ENCODE results near the gene RGL3.
"Not testable (repeated sequence)": the region's sequence is repeated elsewhere in the genome, so short reads cannot be mapped to it uniquely, and the experiment has no call there.

The RGL3 gene

GRCh38 chr19:11434703-11435056 is 15.6 kb upstream of the RGL3 start:
- no peaks in the 10 kb centered on the region for H3K36me3 ChIP-seq (ENCODE audit: control insufficient read depth, insufficient read depth, low read length)
- H3K4me2 ChIP-seq (ENCODE audit: low read length): peak overlapping the region; percentile 57
- H3K79me2 ChIP-seq: peaks cover 23% of the 10 kb centered on the region
- peak overlapping the region; percentile 100 for H2AFZ ChIP-seq
- no peaks in the 10 kb centered on the region for H3K9me3 ChIP-seq (ENCODE audit: control insufficient read depth, low read length)
- H3K9ac ChIP-seq: no peak overlapping the region
- peak overlapping the region; percentile 51 for H3K4me3 ChIP-seq (ENCODE audit: low read depth, low read length)
- TF ChIP-seq CTCF (IDR thresholded peaks at IDR 0.05): no peak
- no peaks in the 10 kb centered on the region for H3K27me3 ChIP-seq (ENCODE audit: control insufficient read depth, insufficient read depth, low read length)
- H3K4me1 ChIP-seq: peaks cover 11% of the 10 kb centered on the region
- H3K27ac ChIP-seq: peak overlapping the region; percentile 96

DNA sequence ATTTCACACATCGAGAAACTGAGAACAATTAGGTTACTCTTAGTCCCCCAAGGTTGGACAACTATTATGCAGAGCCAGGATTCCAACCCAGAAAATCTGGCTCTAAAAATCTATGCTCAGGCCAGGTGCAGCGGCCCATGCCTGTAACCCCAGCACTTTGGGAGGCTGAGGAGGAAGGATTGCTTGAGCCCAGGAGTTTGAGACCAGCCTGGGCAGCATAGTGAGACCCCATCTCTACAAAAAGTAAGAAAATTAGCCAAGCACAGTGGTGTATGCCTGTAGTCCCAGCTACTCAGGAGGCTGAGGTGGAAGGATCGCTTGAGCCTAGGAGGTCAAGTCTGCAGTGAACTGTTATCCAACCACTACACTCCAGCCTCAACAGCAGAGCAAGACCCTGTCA is 14.4 kb upstream of the RGL3 start:
- not testable (repeated sequence) for H3K9me3 ChIP-seq (ENCODE audit: control insufficient read depth, low read length); H2AFZ ChIP-seq; H3K9ac ChIP-seq

DNA sequence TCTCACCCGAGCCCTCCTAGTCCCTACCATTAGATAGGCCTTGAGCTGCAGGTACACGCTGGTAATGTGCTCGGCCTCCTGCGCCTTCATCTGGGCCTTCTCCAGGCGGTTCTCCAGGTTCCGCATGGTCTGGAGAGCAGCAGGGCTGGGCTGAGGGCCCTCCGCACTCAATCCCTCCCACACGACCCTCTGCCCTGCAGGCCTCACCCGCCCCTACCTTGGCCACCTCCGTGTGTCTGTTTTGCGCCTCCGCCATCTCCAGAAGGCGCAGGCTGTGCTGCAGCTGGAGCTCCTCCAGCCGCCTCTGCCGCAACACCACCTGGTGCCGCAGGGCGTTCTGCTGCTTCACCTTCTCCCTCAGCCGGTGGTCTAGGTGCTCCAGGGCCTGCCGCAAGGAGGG is 7.5 kb upstream of the RGL3 start:
- Histone ChIP-seq H3K4me3 (ENCODE audit: low read depth, low read length) (no peak overlapping the region), H3K27ac (no peak overlapping the region), H3K4me1 (peaks cover 7% of the 10 kb centered on the region), H3K79me2 (no peaks in the 10 kb centered on the region), H3K4me2 (ENCODE audit: low read length) (no peak overlapping the region), H3K9ac (no peak overlapping the region), H3K9me3 (ENCODE audit: control insufficient read depth, low read length) (no peaks in the 10 kb centered on the region), H3K27me3 (ENCODE audit: control insufficient read depth, insufficient read depth, low read length) (no peaks in the 10 kb centered on the region), H2AFZ (no peak overlapping the region), H3K36me3 (ENCODE audit: control insufficient read depth, insufficient read depth, low read length) (no peaks in the 10 kb centered on the region)
- TF ChIP-seq CTCF (IDR thresholded peaks at IDR 0.05): no peak

More for the DNA sequence above, 14.4 kb upstream of the RGL3 start:
- not testable (repeated sequence) for H3K4me2 ChIP-seq (ENCODE audit: low read length); H3K4me3 ChIP-seq (ENCODE audit: low read depth, low read length); H3K36me3 ChIP-seq (ENCODE audit: control insufficient read depth, insufficient read depth, low read length); H3K27me3 ChIP-seq (ENCODE audit: control insufficient read depth, insufficient read depth, low read length); H3K27ac ChIP-seq
- Histone ChIP-seq H3K79me2 (peaks cover 23% of the 10 kb centered on the region), H3K4me1 (peaks cover 11% of the 10 kb centered on the region)

DNA sequence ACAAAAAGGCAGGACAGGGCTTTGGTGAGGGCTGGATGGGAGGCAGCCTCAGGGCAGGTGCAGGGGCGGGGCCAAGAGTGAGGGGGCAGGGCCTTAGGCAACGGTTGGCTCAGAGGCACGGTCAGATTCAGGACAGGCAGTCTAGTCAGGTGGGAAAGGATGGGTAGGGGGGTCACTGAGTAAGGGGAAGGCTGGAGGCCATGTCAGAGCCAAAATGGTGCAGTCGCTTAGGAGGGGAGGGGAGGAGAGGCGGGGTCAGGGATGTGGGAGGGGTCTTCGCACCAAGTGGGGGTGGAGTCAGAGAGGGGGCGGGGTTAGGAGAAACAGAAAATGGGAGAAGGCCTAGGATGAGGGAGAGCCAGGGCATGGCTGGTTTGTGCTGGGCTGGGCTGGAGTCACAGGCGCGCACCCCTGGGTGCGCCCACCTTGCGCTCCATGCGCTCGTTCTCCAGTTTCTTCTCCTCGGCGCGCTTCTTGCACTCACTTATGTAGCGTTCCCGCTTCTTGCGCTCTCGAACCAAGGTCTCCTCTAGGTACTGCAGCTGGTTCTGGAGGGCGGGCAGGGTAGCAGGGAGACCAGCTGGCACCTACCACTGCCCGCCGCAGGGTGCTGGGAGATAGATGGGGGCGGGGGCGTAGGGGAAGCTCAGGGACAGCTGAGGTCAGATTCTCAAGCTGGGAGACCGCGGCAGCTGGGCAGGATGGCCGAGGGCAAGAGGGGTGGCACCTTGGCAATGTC is 6.8 kb upstream of the RGL3 start:
- Histone ChIP-seq H3K4me3 (ENCODE audit: low read depth, low read length) (no peak overlapping the region), H3K9ac (no peak overlapping the region), H3K27ac (no peak overlapping the region), H3K36me3 (ENCODE audit: control insufficient read depth, insufficient read depth, low read length) (no peaks in the 10 kb centered on the region), H3K4me2 (ENCODE audit: low read length) (no peak overlapping the region), H3K79me2 (no peaks in the 10 kb centered on the region), H3K9me3 (ENCODE audit: control insufficient read depth, low read length) (no peaks in the 10 kb centered on the region), H2AFZ (no peak overlapping the region), H3K27me3 (ENCODE audit: control insufficient read depth, insufficient read depth, low read length) (no peaks in the 10 kb centered on the region), H3K4me1 (peaks cover 13% of the 10 kb centered on the region)
- TF ChIP-seq CTCF (IDR thresholded peaks at IDR 0.05): no peak

DNA sequence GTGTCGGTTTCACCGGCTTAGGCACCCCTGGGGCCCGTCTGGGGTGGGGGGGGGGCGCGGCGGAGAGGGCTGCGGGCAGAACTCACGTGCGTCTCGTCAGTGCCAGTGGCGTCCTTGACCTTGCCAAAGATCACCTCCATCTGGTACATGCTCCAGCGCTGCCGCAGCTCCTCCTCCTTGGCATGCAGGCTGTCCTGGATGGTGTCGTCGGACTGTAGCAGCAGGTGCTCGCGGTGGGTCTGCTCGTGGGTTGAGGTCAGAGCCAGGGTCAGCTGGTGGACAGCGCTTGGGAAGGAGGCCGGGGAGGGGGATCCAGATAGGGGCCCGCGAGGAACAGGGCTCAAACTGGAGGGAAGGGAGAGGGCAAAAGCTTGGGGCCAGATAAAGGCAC is 4.7 kb upstream of the RGL3 start:
- H3K4me2 ChIP-seq (ENCODE audit: low read length): peak overlapping the region; percentile 98
- H3K4me3 ChIP-seq (ENCODE audit: low read depth, low read length): peak overlapping the region; percentile 78
- peak overlapping the region; percentile 63 for H2AFZ ChIP-seq
- no peaks in the 10 kb centered on the region for H3K27me3 ChIP-seq (ENCODE audit: control insufficient read depth, insufficient read depth, low read length)
- H3K27ac ChIP-seq: peak overlapping the region; percentile 80
- no peak for TF ChIP-seq CTCF (IDR thresholded peaks at IDR 0.05)
- H3K36me3 ChIP-seq (ENCODE audit: control insufficient read depth, insufficient read depth, low read length): no peaks in the 10 kb centered on the region
- H3K9me3 ChIP-seq (ENCODE audit: control insufficient read depth, low read length): no peaks in the 10 kb centered on the region
- H3K9ac ChIP-seq: no peak overlapping the region
- H3K4me1 ChIP-seq: peaks cover 19% of the 10 kb centered on the region
- H3K79me2 ChIP-seq: peaks cover 2% of the 10 kb centered on the region
